ENCODE measurements around the gene ARHGAP1.

ARHGAP1 gene

GRCh38 chr11:46633291-46634217 lies 66.9 kb downstream of the ARHGAP1 start:
- H3K4me3 Mint-ChIP-seq: no peak overlapping the region
- H3K27me3 Mint-ChIP-seq: no peaks in the 10 kb centered on the region
- H3K9me3 Mint-ChIP-seq: no peaks in the 10 kb centered on the region
- no peaks in the 10 kb centered on the region for H3K4me1 Mint-ChIP-seq (ENCODE audit: low read depth)
- no peak overlapping the region for H3K27ac Mint-ChIP-seq
- H3K36me3 Mint-ChIP-seq (ENCODE audit: low read depth): peaks cover 30% of the 10 kb centered on the region

- Mint-ChIP-seq H3K27me3 (no peaks in the 10 kb centered on the region), H3K4me3 (no peak overlapping the region)
Measured at GRCh38 chr11:46632502-46632901, 67.9 kb downstream of the ARHGAP1 start.

GRCh38 chr11:46631676-46632075 lies 68.7 kb downstream of the ARHGAP1 start:
- Mint-ChIP-seq H3K4me1 (ENCODE audit: low read depth) (no peaks in the 10 kb centered on the region), H3K36me3 (ENCODE audit: low read depth) (peaks cover 26% of the 10 kb centered on the region), H3K27ac (no peak overlapping the region), H3K4me3 (no peak overlapping the region), H3K27me3 (no peaks in the 10 kb centered on the region), H3K9me3 (no peaks in the 10 kb centered on the region)

More at GRCh38 chr11:46632502-46632901, 67.9 kb downstream of the ARHGAP1 start:
- Mint-ChIP-seq H3K9me3 (no peaks in the 10 kb centered on the region), H3K4me1 (ENCODE audit: low read depth) (no peaks in the 10 kb centered on the region), H3K36me3 (ENCODE audit: low read depth) (peaks cover 24% of the 10 kb centered on the region), H3K27ac (no peak overlapping the region)

GRCh38 chr11:46630237-46630636 lies 70.2 kb downstream of the ARHGAP1 start:
- Mint-ChIP-seq H3K36me3 (ENCODE audit: low read depth) (peaks cover 30% of the 10 kb centered on the region), H3K9me3 (no peaks in the 10 kb centered on the region), H3K27ac (no peak overlapping the region), H3K4me1 (ENCODE audit: low read depth) (peaks cover 5% of the 10 kb centered on the region), H3K27me3 (no peaks in the 10 kb centered on the region), H3K4me3 (no peak overlapping the region)

GRCh38 chr11:46628961-46629360 lies 71.5 kb downstream of the ARHGAP1 start:
- no peak overlapping the region for H3K27ac Mint-ChIP-seq
- H3K9me3 Mint-ChIP-seq: no peaks in the 10 kb centered on the region
- H3K4me3 Mint-ChIP-seq: no peak overlapping the region
- H3K27me3 Mint-ChIP-seq: no peaks in the 10 kb centered on the region
- H3K36me3 Mint-ChIP-seq (ENCODE audit: low read depth): peaks cover 42% of the 10 kb centered on the region
- peaks cover 5% of the 10 kb centered on the region for H3K4me1 Mint-ChIP-seq (ENCODE audit: low read depth)
